Measurements from ENCODE around the gene ARHGEF7.

The ARHGEF7 gene

GRCh38 chr13:111319998-111320911, 205.1 kb downstream of the ARHGEF7 start, which contains the start of gene TEX29:
Gene TEX29 (plus strand): TSS chr13:111320642. CDS start chr13:111320891, 249 bp downstream.
- H3K9me3 ChIP-seq: no peaks in the 10 kb centered on the region
- no peak within 1 kb of the TSS for H3K4me3 ChIP-seq (ENCODE audit: low read depth, low read length)
- no peaks in the 10 kb centered on the region for H3K4me1 ChIP-seq
- TF ChIP-seq CTCF (IDR thresholded peaks at IDR 0.05; ENCODE audit: low read depth, low read length): no peak
- no peaks in the 10 kb centered on the region for H3K36me3 ChIP-seq
- peaks cover 17% of the 10 kb centered on the region for H3K27me3 ChIP-seq
- DNase-seq: no peak

- no peaks in the 10 kb centered on the region for H3K9me3 ChIP-seq
- no peaks in the 10 kb centered on the region for H3K4me1 ChIP-seq
- H3K27me3 ChIP-seq: peaks cover 31% of the 10 kb centered on the region
- H3K36me3 ChIP-seq: no peaks in the 10 kb centered on the region
- DNase-seq: no peak
- TF ChIP-seq CTCF (IDR thresholded peaks at IDR 0.05; ENCODE audit: low read depth, low read length): no peak
- no peak overlapping the region for H3K4me3 ChIP-seq (ENCODE audit: low read depth, low read length)
Measured at GRCh38 chr13:111322001-111322915, 207.1 kb downstream of the ARHGEF7 start.

- no peaks in the 10 kb centered on the region for H3K36me3 ChIP-seq
- no peak overlapping the region for H3K4me3 ChIP-seq (ENCODE audit: low read depth, low read length)
- no peak for TF ChIP-seq CTCF (IDR thresholded peaks at IDR 0.05; ENCODE audit: low read depth, low read length)
- H3K27me3 ChIP-seq: peaks cover 37% of the 10 kb centered on the region
- no peaks in the 10 kb centered on the region for H3K4me1 ChIP-seq
- H3K9me3 ChIP-seq: no peaks in the 10 kb centered on the region
- DNase-seq: no peak
Measured at GRCh38 chr13:111322916-111323331, 207.8 kb downstream of the ARHGEF7 start.

- no peaks in the 10 kb centered on the region for H3K36me3 ChIP-seq
- DNase-seq: no peak
- peaks cover 43% of the 10 kb centered on the region for H3K27me3 ChIP-seq
Measured at GRCh38 chr13:111323549-111323948, 208.4 kb downstream of the ARHGEF7 start.

GRCh38 chr13:111323950-111324651, 209.0 kb downstream of the ARHGEF7 start:
- TF ChIP-seq CTCF (IDR thresholded peaks at IDR 0.05; ENCODE audit: low read depth, low read length): no peak
- Histone ChIP-seq H3K4me3 (ENCODE audit: low read depth, low read length) (no peak overlapping the region), H3K9me3 (no peaks in the 10 kb centered on the region), H3K4me1 (no peaks in the 10 kb centered on the region), H3K27me3 (peaks cover 49% of the 10 kb centered on the region), H3K36me3 (no peaks in the 10 kb centered on the region)
- no peak for DNase-seq

More at GRCh38 chr13:111323549-111323948, 208.4 kb downstream of the ARHGEF7 start:
- no peaks in the 10 kb centered on the region for H3K9me3 ChIP-seq
- no peaks in the 10 kb centered on the region for H3K4me1 ChIP-seq
- no peak overlapping the region for H3K4me3 ChIP-seq (ENCODE audit: low read depth, low read length)
- no peak for TF ChIP-seq CTCF (IDR thresholded peaks at IDR 0.05; ENCODE audit: low read depth, low read length)

Measured in BE2C (cell line).